HPDE6-E6E7 (cell line): ENCODE data around the gene PRKACG.
"Not testable (repeated sequence)": the region's sequence is repeated elsewhere in the genome, so short reads cannot be mapped to it uniquely, and the experiment has no call there.

Source experiments
- DNase-seq: peaks from one replicate; pipeline ENCODE4 v3.0.0; 2011; ENCODE audit warnings: missing footprints; ENCODE audit errors: extremely low spot score

Gene PRKACG

GRCh38 chr9:69027355-69028097 lies 13.6 kb upstream of the PRKACG start:
- peak; percentile 35 for DNase-seq

- no peak for DNase-seq
Observed at GRCh38 chr9:69023650-69024049, 9.7 kb upstream of the PRKACG start.

DNA sequence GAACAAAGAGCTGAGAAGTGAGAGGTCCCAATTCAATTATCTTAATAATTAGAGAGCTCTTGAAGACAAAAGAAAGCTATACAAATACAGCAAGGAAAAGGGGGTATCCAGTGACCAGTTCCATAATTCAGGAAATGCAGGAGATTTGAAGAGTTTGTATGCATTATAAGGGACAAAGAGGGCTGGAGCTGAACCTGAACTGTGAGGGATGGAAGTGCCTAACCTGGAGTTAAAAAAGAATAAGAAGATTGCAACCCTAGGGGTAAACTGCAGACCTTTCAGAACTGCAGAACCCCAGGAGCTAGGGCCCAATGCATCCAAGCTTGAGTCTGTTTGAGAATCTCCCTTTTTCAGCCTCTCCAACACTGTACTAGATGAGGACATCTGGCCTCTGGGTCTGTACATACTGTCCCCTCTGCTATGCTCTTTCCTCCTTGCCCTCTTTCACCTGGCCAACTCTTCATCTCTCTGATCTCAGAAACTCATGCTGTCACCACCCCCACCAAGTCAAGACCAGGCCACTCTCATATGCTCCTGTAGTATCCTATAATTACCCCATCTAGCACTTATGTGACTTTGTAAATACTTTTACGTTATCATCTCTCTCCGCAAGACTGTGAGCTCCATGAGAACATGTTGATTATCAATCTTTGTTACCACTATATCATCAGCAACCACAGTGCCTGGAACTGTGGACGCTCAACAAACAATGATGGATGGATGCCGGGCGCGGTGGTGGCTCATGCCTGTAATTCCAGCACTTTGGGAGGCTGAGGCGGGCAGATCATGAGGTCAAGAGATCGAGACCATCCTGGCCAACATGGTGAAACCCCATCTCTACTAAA lies 6.6 kb upstream of the PRKACG start:
- DNase-seq = no peak

DNA sequence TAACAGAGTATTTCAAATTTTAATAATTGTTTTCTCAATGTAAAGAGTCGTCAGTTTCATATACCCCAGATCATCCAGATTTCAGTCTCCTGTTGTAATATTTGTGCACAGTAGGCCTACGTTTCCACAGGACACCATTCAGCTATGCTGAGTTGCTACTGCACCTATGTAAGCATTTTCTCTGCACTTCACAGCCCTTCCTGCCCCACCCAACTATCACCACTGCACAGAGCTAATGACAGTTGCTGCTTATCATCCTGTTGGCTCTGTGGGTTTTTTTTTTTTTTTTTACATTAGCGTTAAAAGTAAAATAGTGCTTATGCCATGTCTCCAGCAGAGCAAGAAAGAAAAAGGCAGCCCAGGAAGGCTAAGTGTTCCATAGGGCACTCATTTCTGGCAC lies 5.9 kb upstream of the PRKACG start:
- DNase-seq = no peak

GRCh38 chr9:69018737-69019136 lies 4.8 kb upstream of the PRKACG start:
- no peak for DNase-seq

GRCh38 chr9:69016191-69017096 lies 2.5 kb upstream of the PRKACG start:
- no peak for DNase-seq

DNA sequence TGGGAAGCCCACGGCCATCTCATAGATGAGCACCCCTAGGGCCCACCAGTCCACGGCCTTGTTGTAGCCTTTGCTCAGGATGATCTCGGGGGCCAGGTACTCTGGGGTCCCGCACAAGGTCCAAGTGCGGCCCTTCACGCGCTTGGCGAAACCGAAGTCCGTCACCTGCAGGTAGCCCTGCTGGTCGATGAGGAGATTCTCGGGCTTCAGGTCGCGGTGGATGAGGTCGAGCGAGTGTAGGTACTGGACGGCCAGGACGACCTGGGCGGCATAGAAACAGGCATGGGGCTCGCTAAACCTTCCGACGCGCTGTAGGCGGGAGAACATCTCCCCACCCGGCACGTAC lies 558 bp downstream of the PRKACG start:
- no peak for DNase-seq

GRCh38 chr9:69012696-69013381 lies 1.1 kb downstream of the PRKACG start:
- no peak for DNase-seq

DNA sequence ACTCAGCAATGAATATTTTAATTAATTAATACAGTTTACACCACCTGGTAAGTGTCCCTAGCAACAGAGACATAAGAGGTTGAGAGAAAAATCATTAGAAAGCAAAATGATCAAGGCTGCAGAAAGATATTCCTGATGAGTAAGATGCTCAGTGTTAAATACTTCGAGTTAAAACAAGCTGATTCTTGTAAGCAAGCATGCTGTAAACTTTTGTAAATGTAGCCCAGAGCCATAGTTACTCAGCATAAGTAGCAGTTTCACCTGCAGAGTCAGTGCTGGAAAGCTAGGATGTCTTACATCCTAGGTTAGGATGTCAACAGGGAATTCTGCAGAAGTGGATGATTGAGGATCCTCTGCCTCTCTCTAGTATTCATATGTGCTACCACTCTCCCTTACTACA lies 4.2 kb downstream of the PRKACG start:
- DNase-seq = peak; percentile 28

DNA sequence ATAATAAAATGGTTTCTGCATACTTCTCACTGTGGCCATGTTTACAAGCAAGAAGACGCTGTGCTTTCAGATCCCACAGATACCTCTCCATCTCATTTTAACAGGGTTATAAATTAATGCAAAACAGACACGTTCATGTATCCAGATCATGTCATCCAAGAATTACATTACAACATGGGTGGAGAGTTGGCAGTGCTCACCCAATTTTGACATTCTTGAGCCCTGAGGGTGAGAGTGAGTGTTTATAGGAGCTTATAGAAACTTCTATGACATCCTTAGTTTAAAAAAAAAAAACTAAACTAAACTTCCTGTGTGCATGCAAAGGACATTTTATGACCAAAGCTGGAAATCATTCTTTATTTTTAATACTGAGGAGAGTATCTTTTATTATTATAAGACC lies 9.1 kb downstream of the PRKACG start:
- DNase-seq = no peak

DNA sequence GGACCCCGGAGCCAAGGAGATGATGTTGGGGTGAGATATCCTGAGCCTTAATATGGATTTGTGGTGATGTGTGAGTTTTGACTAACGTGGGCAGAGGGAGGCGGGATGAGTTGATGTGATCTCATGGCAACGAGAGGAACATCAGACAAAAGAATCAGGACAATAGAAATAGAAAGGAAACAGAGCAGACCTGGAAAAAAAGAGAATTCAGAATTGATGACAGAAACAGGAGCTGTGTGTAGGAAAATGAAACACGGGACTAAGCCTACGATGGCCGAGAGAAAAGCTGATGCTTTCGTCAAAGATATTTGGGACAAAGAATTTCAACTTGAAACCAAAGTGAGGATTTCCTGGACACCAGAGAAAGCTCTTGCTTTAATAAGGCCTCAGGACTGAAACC lies 10.9 kb downstream of the PRKACG start:
- DNase-seq = no peak

DNA sequence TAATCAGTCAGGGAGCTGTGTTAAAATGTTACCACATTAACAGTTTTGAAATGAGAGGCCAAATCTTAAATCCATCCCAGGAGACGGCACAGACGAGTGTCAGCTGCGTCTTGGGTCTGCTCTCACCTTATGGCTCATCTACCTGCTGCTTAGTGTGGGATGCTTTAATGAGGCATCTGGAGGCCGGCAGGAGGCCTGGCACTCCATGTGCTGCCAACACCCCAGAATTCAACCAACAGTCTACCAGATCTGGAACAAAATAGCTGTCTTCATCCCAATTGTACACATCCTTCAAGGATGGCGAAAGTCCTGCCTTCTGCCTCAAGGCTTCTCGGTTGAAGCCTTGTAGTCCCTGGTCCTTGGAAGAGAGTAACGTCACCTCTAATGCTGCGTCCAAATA lies 12.0 kb downstream of the PRKACG start:
- DNase-seq = no peak

DNA sequence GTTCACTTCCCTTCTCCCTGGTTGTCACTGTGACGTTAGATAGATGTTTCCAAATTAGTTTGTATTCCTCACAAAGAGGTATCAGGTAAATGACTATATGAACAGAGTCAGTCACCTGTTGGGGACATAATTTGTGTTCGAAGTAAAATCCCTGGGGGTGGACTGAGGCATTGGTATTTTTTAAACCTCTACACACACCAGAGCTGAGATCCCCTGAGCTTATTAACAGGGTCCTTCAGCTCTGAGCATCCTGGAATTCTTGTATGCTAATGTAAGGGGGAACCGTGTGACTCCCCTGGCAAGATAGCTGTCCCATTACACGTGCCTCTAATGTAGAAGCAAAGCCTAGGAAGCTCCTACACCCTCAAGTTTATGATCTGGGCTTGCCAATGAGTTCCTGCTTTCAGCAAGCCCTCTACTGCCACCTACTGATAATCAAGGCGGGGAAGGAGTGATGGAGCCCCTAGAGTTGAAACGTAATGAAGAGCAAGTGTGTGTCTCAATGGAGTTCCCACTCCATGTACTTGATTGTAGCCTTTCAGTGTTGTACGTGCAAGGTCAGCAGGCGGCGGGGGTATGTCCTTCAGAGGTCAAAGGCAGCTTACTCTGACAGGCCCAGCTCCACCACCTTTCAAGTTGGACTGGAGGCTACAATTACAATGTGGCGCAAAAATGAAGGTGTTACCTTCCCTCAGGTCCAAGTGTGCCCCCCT lies 14.4 kb downstream of the PRKACG start:
- DNase-seq = peak; percentile 68

DNA sequence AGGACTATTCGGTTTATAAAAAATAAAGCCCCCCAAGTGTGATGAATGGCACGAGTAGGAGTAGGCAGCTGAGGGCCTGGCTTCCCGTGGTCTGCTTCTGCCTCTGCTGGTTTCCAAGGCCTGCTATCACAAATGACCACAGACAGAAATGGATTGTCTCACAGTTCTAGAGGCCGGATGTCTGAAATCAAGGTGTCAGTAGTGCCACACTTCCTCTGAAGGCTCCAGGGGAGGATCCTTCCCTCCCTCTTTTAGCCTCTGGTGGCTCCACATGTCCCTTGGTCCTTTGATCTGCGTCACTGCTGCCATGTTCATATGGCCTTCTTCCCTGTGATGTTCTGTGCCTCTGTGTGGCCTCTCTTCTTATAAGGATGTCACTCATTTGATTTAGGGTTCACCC lies 15.1 kb downstream of the PRKACG start:
- no peak for DNase-seq

DNA sequence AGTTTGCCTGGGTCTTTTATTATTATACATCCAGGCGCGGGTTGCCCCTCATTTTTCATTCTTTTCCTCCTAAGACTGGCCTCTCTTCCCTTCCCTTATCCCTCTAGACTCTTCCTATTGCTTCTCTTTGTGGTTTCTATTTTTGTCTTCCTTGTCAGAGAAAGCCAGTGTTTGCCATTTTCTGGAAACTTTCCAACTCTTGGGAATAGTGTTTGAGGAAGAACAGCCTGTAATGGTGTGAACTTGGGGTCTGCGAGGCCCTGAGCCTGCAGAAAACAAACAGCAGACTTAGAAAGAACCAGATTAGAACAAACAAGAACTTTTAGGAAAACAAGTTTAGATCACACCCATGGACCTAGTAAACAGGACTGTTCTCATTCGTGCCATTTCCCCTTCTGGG lies 15.5 kb downstream of the PRKACG start:
- no peak for DNase-seq

- DNase-seq = no peak
Observed at GRCh38 chr9:68997666-68998065, 16.2 kb downstream of the PRKACG start.

GRCh38 chr9:68996462-68996861 lies 17.5 kb downstream of the PRKACG start:
- DNase-seq = no peak

GRCh38 chr9:68995776-68996175 lies 18.1 kb downstream of the PRKACG start:
- DNase-seq = no peak

- no peak for DNase-seq
Observed at GRCh38 chr9:68991457-68991856, 22.5 kb downstream of the PRKACG start.

- DNase-seq = not testable (repeated sequence)
Observed at GRCh38 chr9:68986949-68987348, 27.0 kb downstream of the PRKACG start.
